ENCODE measurements around the gene PROS1.
"Not testable (repeated sequence)": the region's sequence is repeated elsewhere in the genome, so short reads cannot be mapped to it uniquely, and the experiment has no call there.

PROS1 gene

DNA sequence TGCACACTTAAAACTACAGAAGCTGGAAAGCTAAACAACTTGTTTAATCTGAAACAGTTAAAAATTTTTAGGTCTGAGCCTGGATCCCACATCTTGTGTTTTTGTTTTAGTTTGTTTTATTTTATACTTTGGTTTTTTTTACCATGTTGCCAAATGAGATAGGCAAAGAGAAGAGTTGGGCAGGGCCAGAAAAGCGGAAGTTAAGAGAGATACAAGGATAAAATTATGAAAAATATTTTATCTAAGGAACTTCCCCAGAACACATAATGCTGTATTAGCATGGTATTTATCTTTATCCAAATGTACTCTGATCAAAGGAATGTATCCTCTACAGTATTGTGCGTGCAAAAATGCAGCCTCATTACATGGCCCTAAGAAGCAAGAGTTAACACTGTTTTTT lies 50.7 kb downstream of the PROS1 start:
- no peak overlapping the region for H3K4me3 ChIP-seq (ENCODE audit: low read depth, low read length, poor library complexity, severe bottlenecking)
- no peaks in the 10 kb centered on the region for H3K27me3 ChIP-seq (ENCODE audit: insufficient read depth, low read length)
- H2AFZ ChIP-seq (ENCODE audit: low read length) = no peak overlapping the region
- no peaks in the 10 kb centered on the region for H3K79me2 ChIP-seq (ENCODE audit: insufficient read depth, low read length)
- H3K27ac ChIP-seq (ENCODE audit: low read depth, low read length, poor library complexity, severe bottlenecking) = no peak overlapping the region
- no peaks in the 10 kb centered on the region for H3F3A ChIP-seq (ENCODE audit: insufficient read depth, low read length)
- H3K9ac ChIP-seq (ENCODE audit: low read length) = no peak overlapping the region
- no peak overlapping the region for H3K4me2 ChIP-seq (ENCODE audit: low read length)
- no peaks in the 10 kb centered on the region for H4K20me1 ChIP-seq (ENCODE audit: insufficient read depth, low read length)
- no peaks in the 10 kb centered on the region for H3K36me3 ChIP-seq (ENCODE audit: insufficient read depth, low read length)
- H3K4me1 ChIP-seq (ENCODE audit: insufficient read depth, low read length, severe bottlenecking) = no peaks in the 10 kb centered on the region
- TF ChIP-seq, protein P1, sequence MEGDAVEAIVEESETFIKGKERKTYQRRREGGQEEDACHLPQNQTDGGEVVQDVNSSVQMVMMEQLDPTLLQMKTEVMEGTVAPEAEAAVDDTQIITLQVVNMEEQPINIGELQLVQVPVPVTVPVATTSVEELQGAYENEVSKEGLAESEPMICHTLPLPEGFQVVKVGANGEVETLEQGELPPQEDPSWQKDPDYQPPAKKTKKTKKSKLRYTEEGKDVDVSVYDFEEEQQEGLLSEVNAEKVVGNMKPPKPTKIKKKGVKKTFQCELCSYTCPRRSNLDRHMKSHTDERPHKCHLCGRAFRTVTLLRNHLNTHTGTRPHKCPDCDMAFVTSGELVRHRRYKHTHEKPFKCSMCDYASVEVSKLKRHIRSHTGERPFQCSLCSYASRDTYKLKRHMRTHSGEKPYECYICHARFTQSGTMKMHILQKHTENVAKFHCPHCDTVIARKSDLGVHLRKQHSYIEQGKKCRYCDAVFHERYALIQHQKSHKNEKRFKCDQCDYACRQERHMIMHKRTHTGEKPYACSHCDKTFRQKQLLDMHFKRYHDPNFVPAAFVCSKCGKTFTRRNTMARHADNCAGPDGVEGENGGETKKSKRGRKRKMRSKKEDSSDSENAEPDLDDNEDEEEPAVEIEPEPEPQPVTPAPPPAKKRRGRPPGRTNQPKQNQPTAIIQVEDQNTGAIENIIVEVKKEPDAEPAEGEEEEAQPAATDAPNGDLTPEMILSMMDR (IDR thresholded peaks at IDR 0.05; ENCODE audit: low read length) = no peak
- no peak for TF ChIP-seq EZH2 (IDR thresholded peaks at IDR 0.05; ENCODE audit: borderline replicate concordance, low read length)
- no peaks in the 10 kb centered on the region for H3K9me3 ChIP-seq (ENCODE audit: low read length)
- no peaks in the 10 kb centered on the region for H3K9me2 ChIP-seq (ENCODE audit: low read depth, low read length)

DNA sequence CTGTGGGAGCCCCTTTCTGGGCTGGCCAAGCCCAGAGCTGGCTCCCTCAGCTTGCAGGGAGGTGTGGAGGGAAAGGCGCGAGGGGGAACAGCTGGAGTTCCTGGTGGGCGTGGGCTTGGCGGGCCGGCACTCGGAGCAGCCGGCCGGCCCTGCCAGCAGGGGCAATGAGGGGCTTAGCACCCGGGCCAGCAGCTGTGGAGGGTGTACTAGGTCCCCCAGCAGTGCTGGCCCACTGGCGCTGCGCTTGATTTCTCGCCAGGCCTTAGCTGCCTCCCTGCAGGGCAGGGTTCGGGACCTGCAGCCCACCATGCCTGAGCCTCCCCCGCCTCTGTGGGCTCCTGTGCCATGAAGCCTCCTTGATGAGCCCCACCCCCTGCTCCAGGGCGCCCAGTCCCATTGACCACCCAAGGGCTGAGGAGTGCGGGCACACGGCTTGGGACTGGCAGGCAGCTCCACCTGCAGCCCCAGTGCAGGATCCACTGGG lies 56.1 kb downstream of the PROS1 start:
- H3K27ac ChIP-seq (ENCODE audit: low read depth, low read length, poor library complexity, severe bottlenecking); H3K79me2 ChIP-seq (ENCODE audit: insufficient read depth, low read length); H3K27me3 ChIP-seq (ENCODE audit: insufficient read depth, low read length); H3F3A ChIP-seq (ENCODE audit: insufficient read depth, low read length); H3K9me3 ChIP-seq (ENCODE audit: low read length); H3K36me3 ChIP-seq (ENCODE audit: insufficient read depth, low read length); H3K4me1 ChIP-seq (ENCODE audit: insufficient read depth, low read length, severe bottlenecking); H4K20me1 ChIP-seq (ENCODE audit: insufficient read depth, low read length); H3K4me3 ChIP-seq (ENCODE audit: low read depth, low read length, poor library complexity, severe bottlenecking); H3K9ac ChIP-seq (ENCODE audit: low read length); H2AFZ ChIP-seq (ENCODE audit: low read length); H3K9me2 ChIP-seq (ENCODE audit: low read depth, low read length); H3K4me2 ChIP-seq (ENCODE audit: low read length): not testable (repeated sequence)

DNA sequence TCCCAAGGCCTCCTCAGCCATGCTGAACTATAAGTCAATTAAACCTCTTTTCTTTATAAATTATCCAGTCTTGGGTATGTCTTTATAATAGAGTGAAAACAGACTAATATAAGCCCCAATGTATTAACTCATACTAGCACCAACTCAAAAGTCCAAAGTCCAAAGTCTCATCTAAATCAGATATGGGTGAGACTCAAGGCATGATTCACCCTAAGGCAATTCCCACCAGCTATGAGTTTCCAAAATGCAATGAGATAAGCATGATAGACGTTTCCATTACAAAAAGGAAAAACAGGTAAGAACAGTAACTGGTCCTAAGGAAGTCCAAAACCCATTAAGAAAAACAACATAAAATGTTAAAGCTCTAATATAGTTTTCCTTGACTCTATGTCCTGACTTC lies 60.1 kb downstream of the PROS1 start:
- not testable (repeated sequence) for H3K79me2 ChIP-seq (ENCODE audit: insufficient read depth, low read length); H3K27ac ChIP-seq (ENCODE audit: low read depth, low read length, poor library complexity, severe bottlenecking); H3K4me3 ChIP-seq (ENCODE audit: low read depth, low read length, poor library complexity, severe bottlenecking); H3K9me3 ChIP-seq (ENCODE audit: low read length); H3K9ac ChIP-seq (ENCODE audit: low read length); H3F3A ChIP-seq (ENCODE audit: insufficient read depth, low read length); H3K4me2 ChIP-seq (ENCODE audit: low read length); H3K27me3 ChIP-seq (ENCODE audit: insufficient read depth, low read length); H3K9me2 ChIP-seq (ENCODE audit: low read depth, low read length); H3K4me1 ChIP-seq (ENCODE audit: insufficient read depth, low read length, severe bottlenecking); H4K20me1 ChIP-seq (ENCODE audit: insufficient read depth, low read length); H3K36me3 ChIP-seq (ENCODE audit: insufficient read depth, low read length); H2AFZ ChIP-seq (ENCODE audit: low read length)

DNA sequence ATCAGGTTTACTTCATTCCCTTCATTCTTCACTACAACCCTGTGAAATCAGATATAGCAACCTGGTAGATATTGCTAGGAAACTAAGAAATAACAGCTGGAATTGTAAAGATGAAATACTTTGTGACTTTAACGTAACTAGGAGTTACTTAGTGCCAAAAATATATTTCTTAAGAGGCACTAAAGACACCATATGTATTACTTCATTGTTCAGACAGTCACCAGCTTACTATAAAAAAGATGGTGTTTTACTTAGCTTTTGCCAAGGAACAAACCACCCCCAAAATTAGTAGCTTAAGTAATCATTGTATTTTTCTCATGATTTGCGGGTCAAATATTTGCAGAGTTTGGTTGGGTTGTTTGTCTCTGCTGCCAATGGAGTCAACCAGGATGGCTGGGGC lies 62.5 kb downstream of the PROS1 start:
- Histone ChIP-seq H3K9ac (ENCODE audit: low read length) (no peak overlapping the region), H3K4me1 (ENCODE audit: insufficient read depth, low read length, severe bottlenecking) (no peaks in the 10 kb centered on the region), H3K4me2 (ENCODE audit: low read length) (no peak overlapping the region), H3K9me2 (ENCODE audit: low read depth, low read length) (no peaks in the 10 kb centered on the region), H3K9me3 (ENCODE audit: low read length) (no peaks in the 10 kb centered on the region), H2AFZ (ENCODE audit: low read length) (no peak overlapping the region), H3K36me3 (ENCODE audit: insufficient read depth, low read length) (no peaks in the 10 kb centered on the region), H4K20me1 (ENCODE audit: insufficient read depth, low read length) (no peaks in the 10 kb centered on the region), H3K79me2 (ENCODE audit: insufficient read depth, low read length) (no peaks in the 10 kb centered on the region), H3K27ac (ENCODE audit: low read depth, low read length, poor library complexity, severe bottlenecking) (no peak overlapping the region), H3K4me3 (ENCODE audit: low read depth, low read length, poor library complexity, severe bottlenecking) (no peak overlapping the region), H3K27me3 (ENCODE audit: insufficient read depth, low read length) (no peaks in the 10 kb centered on the region), H3F3A (ENCODE audit: insufficient read depth, low read length) (no peaks in the 10 kb centered on the region)
- TF ChIP-seq, protein P1 (IDR thresholded peaks at IDR 0.05; ENCODE audit: low read length) = no peak
- TF ChIP-seq EZH2 (IDR thresholded peaks at IDR 0.05; ENCODE audit: borderline replicate concordance, low read length) = no peak
